RKO (cell line): ENCODE data around the gene NKG7.

Source experiments
- DNase-seq: peaks from one replicate; pipeline ENCODE4 v3.0.0-alpha.2; 2016; ENCODE audit warnings: low spot score

NKG7 gene

DNA sequence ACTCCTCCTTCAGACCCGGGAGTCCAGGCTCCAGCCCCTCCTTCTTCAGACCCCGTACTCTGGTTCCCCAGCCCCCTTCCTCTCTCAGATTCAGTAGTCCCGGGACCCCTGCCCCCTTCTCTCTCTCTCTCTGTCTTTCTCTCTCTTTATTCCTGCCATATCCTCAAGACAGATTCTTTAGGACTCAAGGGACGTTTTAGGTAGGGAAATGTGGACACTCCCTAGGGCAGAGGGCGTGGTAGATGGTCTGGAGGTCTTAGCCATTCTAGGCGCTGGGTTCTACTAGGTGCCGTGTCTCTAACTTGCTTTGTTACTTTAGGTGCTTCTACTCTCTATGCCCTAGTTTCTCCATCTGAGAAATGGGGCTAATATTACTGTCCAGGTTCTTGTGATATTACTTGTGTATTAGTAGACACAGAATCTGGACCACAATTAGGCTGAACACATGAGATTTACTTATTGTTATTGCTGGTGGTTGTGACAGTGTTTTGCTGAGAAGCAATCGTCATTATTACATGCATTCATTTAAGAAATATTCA lies 18.7 kb upstream of the NKG7 start:
- DNase-seq = no peak

DNA sequence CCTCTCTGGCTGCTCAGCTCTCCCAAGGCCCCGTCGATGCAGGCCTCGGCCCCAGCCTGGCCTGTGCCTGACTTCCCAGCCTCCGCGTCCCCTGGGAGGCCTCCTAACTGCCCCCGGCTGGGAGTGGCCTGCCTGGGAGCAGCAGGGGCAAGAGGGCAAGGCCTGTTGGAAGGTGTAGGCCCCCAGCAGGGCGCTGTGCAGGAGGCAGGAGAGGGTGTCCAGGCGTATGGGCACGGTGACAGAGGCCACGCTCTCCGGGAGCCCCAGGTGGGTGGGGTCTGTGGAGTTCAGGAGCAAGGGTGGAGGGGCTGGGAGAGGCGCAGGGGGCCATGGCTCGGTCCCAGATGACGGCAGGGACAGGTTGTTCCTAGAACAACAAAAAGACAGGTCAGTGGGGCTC lies 16.7 kb upstream of the NKG7 start:
- no peak for DNase-seq

DNA sequence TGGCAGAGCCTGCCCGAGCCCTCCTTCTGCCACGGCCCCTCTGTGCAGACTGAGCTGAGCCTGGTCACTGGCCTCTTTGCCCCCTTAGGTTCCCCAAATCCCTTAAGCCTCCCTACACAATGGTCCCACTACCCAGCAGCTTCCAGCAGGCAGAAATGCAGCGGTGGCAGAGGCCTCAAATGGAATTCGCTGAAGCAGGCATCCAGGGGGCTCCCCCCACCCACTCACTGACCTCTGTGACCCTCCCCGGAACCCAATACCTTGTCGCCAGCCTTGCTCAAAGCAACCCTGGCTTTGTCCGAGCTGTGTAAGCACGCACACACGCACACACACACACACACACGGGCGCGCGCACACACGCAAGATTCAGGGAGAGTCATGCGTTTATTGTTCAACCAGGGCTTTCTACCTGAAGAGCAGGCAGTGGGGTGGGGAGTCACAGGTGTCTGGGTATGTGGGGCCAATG lies 15.5 kb upstream of the NKG7 start, which contains the start of gene LIM2:
Gene LIM2, minus strand, starts transcription at position 51 of the 466 bp plus-strand sequence. CDS start 531 bp downstream, outside the sequence.
- DNase-seq = no peak

DNA sequence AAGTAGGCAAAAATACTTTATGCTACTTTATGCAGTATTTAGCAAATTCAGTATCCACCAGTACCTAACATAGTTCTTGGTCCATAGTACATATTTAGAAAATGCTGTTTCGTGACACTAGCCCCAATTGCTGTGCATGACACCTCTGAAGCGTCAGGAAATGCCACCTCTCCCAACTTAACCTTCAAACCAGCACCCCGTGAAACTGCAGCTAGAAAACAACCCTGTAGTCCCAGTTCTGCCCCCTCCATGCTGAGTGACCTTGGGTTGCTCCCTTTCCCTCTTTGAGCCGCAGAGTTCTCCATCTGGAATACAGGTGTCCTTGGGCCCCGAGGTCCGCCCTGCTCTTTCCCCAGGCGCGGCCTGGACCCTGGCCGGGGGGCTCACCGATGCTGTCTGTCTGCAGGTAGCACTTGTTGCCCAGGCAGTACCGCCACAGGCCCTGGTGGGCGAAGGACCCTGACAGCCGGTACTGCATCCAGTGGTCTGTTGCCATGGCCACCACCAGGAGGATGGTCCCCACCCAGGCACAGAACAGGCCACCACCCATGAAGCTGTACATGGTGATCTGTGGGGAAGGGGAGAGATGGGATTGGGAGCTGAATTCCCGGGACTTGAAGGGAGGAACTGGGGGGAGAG lies 14.5 kb upstream of the NKG7 start:
- no peak for DNase-seq

DNA sequence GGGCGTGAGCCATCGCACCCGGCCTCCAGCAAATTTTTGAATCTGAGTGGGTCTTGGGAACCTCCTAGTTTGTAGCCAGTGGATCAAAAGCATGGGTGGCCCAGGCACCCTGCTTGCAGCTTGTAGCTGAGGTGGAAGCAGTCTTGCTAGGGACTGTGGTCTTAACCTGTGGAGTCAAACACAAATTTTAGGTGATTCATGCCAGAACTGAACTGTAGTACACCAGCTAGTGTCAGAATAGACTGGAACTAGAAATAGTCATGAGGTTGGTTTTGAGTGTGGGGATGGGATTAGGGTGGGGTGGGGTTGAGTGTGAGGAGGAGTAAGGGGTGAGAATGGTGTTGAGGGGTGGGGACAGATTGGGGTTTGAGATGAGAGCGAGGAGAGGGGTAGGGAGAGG lies 9.6 kb upstream of the NKG7 start:
- no peak for DNase-seq

DNA sequence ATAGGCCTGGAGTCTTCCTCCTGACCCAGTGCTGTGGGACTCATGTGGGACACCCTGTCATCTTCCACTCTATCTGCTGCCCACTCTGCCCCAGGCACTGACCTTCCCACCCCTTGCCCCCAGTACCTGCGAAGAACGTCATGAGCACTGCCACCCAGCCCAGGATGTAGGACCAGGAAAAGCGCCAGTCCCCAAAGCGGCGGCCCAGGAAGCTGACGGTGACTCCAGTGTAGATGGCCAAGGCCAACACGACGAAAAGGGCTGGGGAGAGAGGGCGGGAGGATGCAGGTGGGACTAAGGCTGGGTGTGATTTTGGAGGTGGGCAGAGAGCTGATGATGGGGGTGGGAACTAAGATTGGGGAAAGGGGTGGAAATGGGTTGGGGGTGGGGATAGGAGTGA lies 7.9 kb upstream of the NKG7 start:
- no peak for DNase-seq

DNA sequence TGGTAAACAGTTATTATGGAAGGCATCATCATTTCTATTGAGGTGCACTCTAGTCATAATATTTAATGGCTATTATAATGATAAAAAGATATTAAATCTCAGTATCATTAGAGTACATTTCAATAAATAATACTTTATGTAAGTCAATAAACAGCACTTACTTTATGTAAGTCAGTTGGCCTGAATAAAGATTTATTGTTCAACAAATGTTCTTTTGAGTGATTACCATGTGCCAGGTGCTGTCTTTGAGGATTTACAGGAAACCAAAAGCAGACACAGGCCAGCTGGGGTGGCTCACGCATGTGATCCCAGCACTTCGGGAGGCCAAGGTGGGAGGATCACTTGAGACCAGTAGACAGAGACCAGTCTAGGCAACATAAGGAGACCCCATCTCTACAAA lies 5.0 kb upstream of the NKG7 start:
- DNase-seq = no peak

DNA sequence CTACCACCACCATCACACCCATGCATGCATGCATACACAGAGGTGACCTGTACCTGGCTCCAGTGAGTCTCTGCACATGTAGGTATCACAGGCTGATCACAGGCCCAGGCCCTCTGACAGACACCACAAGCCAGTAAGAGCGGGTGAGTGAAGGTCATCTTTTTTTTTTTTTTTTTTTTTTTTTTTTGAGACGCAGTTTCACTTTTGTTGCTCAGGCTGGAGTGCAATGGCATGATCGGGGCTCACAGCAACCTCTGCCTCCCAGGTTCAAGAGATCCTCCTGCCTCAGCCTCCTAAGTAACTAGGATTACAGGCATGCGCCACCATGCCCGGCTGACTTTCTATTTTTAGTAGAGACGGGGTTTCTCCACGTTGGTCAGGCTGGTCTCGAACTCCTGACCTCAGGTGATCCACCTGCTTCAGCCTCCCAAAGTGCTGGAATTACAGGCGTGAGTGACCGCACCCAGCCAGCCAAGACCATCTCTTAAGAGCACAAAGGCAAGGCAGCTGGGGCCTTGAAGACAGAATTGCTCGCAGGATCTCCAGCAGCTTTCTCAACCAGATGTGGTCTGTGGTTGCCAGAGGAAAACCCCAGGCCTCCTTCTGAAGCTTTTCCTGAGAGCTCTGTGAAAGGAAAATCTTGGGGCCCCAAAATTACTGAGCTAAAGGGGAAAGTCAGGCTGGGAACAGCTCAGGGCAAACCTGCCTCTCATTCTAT lies 3.2 kb upstream of the NKG7 start:
- DNase-seq = no peak

DNA sequence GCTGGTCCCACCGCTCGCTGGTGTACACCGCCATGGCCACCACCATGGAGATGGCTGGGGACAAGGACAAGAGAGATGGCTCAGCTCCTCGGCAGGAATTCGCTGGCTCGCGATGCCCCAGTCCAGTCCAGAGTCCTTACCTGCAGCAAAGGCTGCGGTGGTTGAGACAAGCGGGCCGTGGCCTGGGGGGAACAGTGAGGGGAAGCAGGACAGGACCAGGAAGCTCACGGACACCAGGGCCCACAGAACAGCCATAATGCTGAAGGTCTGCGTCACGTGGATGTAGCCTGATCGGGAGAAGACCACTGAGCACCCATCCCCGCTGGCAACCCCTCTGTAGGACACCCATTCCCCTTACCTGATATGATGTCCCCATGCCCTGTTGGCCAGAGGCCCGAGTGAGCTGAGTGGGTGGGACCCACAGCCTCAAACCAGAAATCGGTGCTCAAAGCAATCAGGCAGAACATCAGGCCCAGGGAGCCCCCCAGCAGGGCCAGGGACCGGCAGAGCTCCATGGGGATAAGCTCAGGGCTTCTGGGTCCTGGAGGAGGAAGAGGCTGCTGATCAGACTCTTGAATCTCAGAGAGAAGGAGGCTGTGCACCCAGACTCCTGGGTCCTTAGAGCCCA lies 319 bp downstream of the NKG7 start:
- DNase-seq = no peak

DNA sequence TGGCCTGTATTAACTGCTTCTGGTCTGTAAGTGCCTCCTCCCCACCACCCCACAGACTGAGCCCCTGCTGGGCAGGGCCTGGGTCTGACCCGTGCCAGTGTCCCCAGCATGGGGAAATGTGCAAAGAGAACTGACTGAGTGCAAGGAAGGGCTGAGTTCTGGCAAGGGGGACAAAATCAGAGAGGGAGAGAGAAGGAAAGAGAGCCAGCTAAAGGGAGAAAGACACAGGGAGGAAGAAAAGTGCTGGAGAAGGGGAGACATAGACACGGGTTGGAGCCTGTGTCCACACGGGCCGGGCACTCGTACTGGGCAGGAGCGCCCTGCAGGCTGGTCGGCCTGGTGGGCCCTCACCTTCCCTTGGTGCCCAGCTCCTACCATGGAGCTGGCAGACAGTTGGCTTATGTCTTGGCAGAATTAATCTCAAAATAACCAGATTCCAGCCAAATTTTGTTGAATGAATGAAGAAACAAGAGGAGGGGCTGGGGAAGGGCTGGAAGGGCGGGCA lies 1.2 kb downstream of the NKG7 start:
- no peak for DNase-seq

DNA sequence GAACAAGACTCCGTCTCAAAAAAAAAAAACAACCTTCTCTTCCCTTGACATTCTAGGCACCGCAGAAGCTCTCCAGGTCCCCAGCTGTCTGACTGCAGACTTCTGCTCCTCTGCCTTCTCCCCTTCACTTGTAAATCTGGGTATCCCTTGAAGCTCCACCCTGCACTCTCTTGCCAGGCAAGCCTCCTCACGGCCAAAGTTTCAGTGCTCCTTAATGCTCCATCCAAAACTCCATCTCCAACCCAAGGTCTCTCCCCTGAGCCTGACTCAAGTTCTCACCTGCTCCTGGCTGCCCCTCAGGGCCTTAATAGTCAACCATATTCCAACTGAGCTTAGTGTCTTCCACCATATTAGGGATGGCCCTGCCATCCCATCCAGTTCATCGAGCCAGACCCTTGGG lies 2.2 kb downstream of the NKG7 start:
- no peak for DNase-seq

DNA sequence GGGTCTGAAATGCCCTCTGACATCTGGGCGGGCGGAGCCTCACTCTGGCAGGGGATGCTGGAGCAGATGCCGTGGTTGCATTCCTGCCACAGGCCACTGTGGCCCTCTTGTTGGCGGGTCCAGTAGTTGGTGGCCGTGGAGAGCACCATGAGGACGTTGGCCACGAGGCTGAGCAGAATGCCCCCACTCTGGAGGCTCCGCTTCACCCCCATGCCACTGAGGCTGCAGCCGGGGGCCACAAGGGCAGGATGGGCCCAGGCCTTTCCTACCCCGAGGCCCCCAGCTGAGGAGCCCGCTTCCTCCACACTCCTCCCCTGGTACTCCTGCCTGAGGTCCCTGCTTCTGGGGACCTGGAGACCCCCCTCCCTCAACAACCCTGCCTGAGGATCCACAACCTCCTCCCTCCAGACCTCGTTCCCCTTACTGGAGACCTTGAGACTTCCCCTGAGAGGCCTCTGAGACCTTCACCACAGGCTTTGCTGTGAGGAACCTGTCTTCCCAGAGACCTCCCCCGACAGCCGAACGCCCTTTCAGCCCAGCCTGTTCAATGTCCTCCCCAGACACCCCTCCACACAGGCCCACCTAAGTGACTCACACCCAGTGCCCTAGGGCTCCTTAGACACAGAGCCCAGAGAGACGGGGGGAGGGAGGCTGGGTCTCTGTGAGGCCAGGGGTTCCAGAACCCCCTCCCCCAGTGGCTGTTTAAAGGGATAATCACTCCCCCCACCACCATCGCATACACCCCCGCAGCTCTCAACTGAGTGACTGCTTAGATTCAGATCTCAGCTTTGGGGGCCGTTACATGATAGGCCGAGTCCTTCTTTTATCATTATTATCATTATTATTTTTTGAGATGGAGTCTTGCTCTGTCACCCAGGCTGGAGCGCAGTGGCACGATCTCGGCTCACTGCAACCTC lies 3.8 kb downstream of the NKG7 start, which contains the start of gene CLDND2:
Gene CLDND2, minus strand, starts transcription at position 638 of the 917 bp plus-strand sequence. Its CDS starts 426 bp downstream, at position 212.
- no peak for DNase-seq

DNA sequence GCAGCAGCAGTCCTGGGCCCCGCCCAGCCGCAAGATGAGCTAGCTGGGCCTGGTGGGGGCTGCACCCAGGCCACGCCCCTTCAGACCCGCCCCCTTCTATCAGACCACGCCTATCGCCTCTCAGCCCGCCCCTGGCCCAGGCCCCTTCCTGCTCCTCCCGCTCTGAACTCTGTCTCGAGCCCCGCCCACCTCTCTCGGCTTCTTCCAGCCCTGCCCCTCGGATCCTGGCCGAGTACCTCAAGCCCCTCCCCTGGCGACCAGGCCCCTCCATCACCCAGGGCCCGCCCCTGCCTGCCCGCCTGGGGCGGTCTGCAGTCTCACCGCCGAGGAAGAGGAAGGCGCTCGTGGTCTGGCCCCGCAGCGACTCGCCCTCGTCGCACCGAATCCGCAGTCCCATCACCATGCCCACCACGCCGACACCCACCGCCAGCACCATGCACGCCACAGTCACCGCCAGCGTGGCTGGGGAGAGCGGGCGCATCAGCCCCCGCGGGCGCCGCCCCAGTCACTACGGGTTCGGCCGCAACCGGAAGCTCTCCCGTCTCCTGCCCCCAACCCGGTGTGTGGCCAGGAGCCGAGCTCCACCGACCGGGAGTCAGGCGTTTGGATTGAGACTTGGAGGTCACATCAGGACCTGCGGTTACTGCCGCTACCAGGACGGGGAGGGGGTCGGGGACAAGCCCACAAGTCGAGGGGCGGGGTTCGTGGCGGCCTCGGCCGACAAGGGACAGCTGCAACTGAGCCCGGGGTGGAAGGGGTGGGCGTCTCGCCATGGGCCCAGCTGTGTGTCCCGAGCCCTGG lies 4.7 kb downstream of the NKG7 start:
- peak; percentile 96 for DNase-seq

DNA sequence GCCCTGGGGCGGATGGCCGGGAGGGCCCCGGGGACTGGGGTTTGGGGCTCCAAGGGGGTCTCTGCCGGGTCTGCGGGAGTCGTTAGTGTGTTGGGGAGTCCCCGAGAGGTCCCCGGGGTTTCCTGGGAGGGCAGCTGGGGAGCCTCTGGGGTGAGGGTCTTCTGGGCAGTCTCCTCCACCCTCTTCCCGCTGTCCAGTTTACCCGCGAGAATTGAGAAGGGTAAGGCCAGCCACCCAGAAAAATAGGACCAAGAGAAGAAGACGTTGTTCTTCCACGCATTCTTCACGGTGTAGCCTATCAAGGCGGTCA lies 5.2 kb downstream of the NKG7 start:
- DNase-seq = no peak

DNA sequence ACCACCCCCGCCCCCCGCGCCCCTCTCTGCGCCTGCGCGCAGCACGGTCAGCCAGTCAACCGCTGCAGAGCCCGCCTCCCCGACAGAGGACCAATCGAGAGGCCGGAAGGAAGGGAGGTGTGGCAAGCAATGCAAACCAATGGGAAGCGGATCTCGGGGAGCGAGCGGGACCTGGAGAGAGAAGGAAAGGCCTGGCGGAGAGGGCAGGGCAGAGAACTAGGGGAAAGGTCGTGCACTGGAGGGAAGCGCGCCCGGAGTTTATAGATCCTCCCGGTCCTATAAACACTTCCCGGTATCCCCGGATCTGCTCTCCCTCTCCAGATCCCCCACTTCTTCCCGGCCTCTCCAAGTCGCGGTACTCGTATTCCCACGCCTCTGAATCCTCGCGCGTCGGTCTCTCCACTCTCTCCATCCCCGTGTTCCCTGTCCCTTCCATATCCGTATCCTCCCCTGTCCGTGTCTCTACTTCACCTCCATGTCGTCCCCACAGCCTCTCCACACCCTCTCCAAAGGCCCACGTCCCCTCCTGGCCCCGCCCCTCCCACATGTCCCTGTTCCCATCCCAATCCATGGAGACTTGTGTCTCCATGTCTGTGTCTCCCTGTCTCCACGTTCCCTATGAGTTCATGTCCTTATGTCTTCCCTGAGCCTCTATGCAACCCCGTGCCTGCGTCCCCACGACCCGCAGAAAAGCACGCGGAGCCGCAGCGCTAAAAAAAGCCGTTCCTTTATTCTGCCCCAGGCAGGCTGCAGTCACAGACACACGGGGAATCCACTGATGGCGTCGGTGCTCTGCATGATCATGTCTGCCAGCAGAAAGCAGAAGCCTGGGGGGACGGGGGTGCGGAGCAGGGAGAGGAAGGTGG lies 5.8 kb downstream of the NKG7 start:
- peak; percentile 98 for DNase-seq

DNA sequence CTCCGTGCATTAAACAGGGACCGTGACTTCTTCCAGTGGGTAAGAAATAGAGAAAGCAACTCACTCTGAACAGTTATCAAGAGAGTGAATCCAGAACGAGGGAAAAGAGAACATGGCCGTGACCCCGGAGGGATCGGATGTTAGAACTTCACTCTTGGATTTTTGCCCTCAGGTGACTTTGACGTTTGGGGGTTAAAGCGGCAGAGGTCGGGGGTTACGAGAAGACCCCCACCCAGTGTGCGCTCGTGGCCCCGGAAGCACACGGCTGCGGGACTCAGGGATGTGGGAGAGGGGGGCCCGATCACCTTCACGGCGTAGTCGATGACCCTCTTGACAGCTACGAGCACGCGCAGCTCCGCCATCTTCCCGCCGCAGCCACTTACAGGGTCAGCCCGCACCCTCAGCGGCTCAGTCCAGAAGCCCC lies 6.5 kb downstream of the NKG7 start, which contains the start of gene ETFB:
Gene ETFB, minus strand, starts transcription at position 424 of the 424 bp plus-strand sequence. Its CDS starts 62 bp downstream, at position 362.
- DNase-seq = no peak

DNA sequence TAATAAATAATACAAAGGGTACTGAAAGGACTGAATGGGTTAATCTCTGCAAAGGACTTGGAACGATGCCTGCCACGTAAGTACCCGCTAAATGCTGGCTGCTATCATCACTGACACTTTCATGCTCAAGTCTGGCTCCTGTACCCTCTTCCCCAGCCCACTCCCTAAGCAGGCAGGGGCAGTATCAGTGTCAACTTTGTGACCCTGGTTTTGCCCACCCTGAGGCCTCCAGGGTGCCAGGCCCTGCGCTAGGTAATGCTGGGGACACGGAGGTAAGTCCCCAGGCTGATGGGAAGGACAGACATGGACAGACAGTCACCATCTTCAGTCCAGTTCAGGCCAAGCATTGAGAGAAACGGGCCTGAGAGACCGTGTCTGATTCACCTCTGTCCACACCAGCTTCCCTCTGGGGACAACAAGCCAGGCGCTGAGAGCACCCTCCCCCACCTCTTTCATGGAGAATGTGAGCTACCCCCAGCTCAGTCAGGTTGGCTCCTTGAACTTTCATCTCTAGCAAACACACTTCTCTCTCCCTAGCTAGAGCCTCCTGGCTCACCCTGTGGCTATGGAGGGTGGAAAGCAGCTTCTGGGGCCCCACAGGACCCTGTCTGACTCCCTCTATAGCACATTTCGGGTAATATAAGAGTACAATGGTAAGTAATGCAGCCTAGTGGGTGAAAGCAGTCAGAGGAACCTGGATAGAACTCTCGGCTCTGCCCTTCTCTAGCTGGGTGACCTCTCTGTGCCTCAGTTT lies 7.1 kb downstream of the NKG7 start:
- DNase-seq = peak; percentile 78

DNA sequence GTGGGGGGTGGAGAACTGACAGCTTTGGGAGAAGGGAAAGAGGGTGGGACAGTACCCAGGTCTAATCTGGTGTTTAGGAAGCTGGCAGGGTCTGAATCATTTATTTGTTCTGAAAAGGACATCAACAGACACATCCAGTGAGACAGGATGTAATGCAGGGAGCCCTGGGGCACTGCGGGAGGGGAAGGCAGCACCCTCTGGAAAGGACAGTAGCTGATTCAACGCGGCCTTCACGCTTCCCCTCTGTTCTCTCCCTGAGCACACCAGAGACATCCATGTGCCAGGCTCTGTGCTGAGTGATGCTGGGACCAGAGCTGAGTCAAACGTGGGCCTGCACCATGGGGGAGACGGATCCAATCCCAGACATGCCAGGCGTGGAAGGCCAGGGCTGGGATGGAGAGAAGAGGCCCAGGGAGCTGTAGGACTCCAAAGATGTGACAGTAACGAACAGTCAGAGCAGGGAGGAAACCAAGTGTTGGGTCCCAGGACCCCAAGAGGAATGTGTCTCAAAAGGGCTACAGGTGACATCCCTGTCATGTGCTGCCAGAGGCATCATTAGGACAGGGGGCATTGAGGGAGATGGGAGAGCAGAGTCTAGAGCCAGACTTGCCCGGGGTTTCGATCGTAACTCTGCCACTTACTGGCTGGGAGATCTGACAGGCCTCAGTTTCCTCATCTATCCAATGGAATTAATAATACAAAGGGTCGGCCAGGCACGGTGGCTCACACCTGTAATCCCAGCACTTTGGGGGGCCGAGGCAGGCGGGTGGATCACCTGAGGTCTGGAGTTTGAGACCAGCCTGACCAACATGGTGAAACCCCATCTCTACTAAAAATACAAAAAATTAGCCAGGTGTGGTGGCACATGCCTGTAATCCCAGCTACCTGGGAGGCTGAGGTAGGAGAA lies 8.0 kb downstream of the NKG7 start:
- DNase-seq = no peak
